WTC11 (cell line): ENCODE results near the gene SURF2. TPM values are rescaled to one million over a fixed set of nuclear protein-coding genes. Genes with fewer than 3 reads are reported as not detected.

Source experiments
- ATAC-seq: fragments of 200-7000 bp; cut with Tn5 transposase; 2 replicates; pipeline ENCODE4 v1.10.0; 2021; ENCODE audit warnings: mild to moderate bottlenecking, moderate library complexity
- CTCF ChIA-PET: fragments of 300-600 bp; sonication (Branson Sonifier 250); formaldehyde crosslinking; loops from one replicate; lab custom pipeline; 2021; ENCODE audit warnings: antibody characterized with exemption; lab: Charles Lee
- POLR2A ChIA-PET: fragments of 350-600 bp; sonication (Branson Sonifier 250); formaldehyde crosslinking; loops from one replicate; lab custom pipeline; 2021; ENCODE audit warnings: antibody characterized with exemption; lab: Charles Lee
- DNase-seq: peaks from one replicate; pipeline ENCODE4 v3.0.0; 2021; ENCODE audit warnings: low spot score
- H3K27ac Mint-ChIP-seq: 2 replicates; pipeline ENCODE4 v1.8.0; 2021; ENCODE audit warnings: mixed read lengths
- H3K27me3 Mint-ChIP-seq: 2 replicates; pipeline ENCODE4 v1.8.0; 2021; ENCODE audit warnings: low read depth, mild to moderate bottlenecking, moderate library complexity, mixed read lengths
- H3K36me3 Mint-ChIP-seq: 2 replicates; pipeline ENCODE4 v1.8.0; 2021; ENCODE audit warnings: mixed read lengths
- H3K4me1 Mint-ChIP-seq: 2 replicates; pipeline ENCODE4 v1.8.0; 2022; ENCODE audit warnings: mixed read lengths
- H3K4me3 Mint-ChIP-seq: 2 replicates; pipeline ENCODE4 v1.8.0; 2021; ENCODE audit warnings: mild to moderate bottlenecking, moderate library complexity, mixed read lengths
- H3K9me3 Mint-ChIP-seq: 2 replicates; pipeline ENCODE4 v1.8.0; 2021; ENCODE audit warnings: mixed read lengths
- CREB1 ChIP-seq: sonication (generic); formaldehyde crosslinking; IDR thresholded peaks from 2 replicates; pipeline ENCODE4 v1.8.0; 2023; ENCODE audit warnings: mild to moderate bottlenecking, missing genetic modification reagents
- CTCF ChIP-seq: fragments of 200-600 bp; IDR thresholded peaks from 2 replicates; pipeline ENCODE4 v1.8.0; 2022; ENCODE audit warnings: antibody characterized with exemption
- FOXJ3 ChIP-seq: sonication (generic); formaldehyde crosslinking; IDR thresholded peaks from 2 replicates; pipeline ENCODE4 v1.9.0; 2021; ENCODE audit warnings: missing genetic modification reagents, mild to moderate bottlenecking, borderline replicate concordance
- GTF2I ChIP-seq: fragments of 250-450 bp; sonication (Bioruptor Pico); conservative IDR thresholded peaks from 2 replicates; pipeline ENCODE4 v1.4.0; 2021; ENCODE audit warnings: mild to moderate bottlenecking
- HMGA2 ChIP-seq: fragments of 250-450 bp; sonication (Bioruptor Pico); IDR thresholded peaks from 2 replicates; pipeline ENCODE4 v1.4.0; 2021; ENCODE audit warnings: mild to moderate bottlenecking, moderate library complexity
- IRF1 ChIP-seq: sonication (generic); formaldehyde crosslinking; IDR thresholded peaks from 2 replicates; pipeline ENCODE4 v1.8.0; 2023; ENCODE audit warnings: missing genetic modification reagents
- NFE2L1 ChIP-seq: sonication (generic); formaldehyde crosslinking; IDR thresholded peaks from 2 replicates; pipeline ENCODE4 v1.8.1; 2023; ENCODE audit warnings: missing genetic modification reagents
- NR1H2 ChIP-seq: sonication (generic); formaldehyde crosslinking; IDR thresholded peaks from 2 replicates; pipeline ENCODE4 v1.9.0; 2021; ENCODE audit warnings: mild to moderate bottlenecking, moderate library complexity, missing genetic modification reagents
- RORB ChIP-seq: fragments of 250-450 bp; sonication (Bioruptor Pico); IDR thresholded peaks from 2 replicates; pipeline ENCODE4 v1.9.0; 2021; ENCODE audit warnings: mild to moderate bottlenecking
- SMAD4 ChIP-seq: sonication (generic); formaldehyde crosslinking; IDR thresholded peaks from 2 replicates; pipeline ENCODE4 v1.8.0; 2022; ENCODE audit warnings: mild to moderate bottlenecking, missing genetic modification reagents
- STAT6 ChIP-seq: sonication (generic); formaldehyde crosslinking; conservative IDR thresholded peaks from 2 replicates; pipeline ENCODE4 v1.8.1; 2023; ENCODE audit warnings: mild to moderate bottlenecking, low read depth, missing genetic modification reagents, moderate library complexity
- TP53 ChIP-seq: sonication (generic); formaldehyde crosslinking; IDR thresholded peaks from 2 replicates; pipeline ENCODE4 v1.8.1; 2023; ENCODE audit warnings: mild to moderate bottlenecking, missing genetic modification reagents
- ZBTB21 ChIP-seq: sonication (generic); formaldehyde crosslinking; IDR thresholded peaks from 2 replicates; pipeline ENCODE4 v1.8.1; 2023; ENCODE audit warnings: mild to moderate bottlenecking, missing genetic modification reagents, borderline replicate concordance
- total RNA-seq: library from RNA; stranded (reverse); gene quantifications from 3 replicates; pipeline ENCODE4 v1.2.3, GENCODE V29; 2021
- TF ChIP-seq, protein P1 (sequence below): sonication (generic); formaldehyde crosslinking; IDR thresholded peaks from 2 replicates; pipeline ENCODE4 v1.8.0; 2023; ENCODE audit warnings: mild to moderate bottlenecking, missing genetic modification reagents
- TF ChIP-seq, protein P2 (sequence below): sonication (generic); formaldehyde crosslinking; IDR thresholded peaks from 2 replicates; pipeline ENCODE4 v1.8.0; 2022; ENCODE audit warnings: mild to moderate bottlenecking, missing genetic modification reagents

SURF2 gene
- total RNA-seq, 1 experiment from 2014 or later = 33.3 TPM

- Mint-ChIP-seq H3K4me1 (no peaks in the 10 kb centered on the region), H3K27me3 (peaks cover 17% of the 10 kb centered on the region), H3K4me3 (no peak overlapping the region), H3K36me3 (peaks cover 12% of the 10 kb centered on the region; the same call in 1 of the 2 replicates), H3K9me3 (peaks cover 26% of the 10 kb centered on the region), H3K27ac (no peak overlapping the region)
- no peak for ATAC-seq
- TF ChIP-seq, protein P1, sequence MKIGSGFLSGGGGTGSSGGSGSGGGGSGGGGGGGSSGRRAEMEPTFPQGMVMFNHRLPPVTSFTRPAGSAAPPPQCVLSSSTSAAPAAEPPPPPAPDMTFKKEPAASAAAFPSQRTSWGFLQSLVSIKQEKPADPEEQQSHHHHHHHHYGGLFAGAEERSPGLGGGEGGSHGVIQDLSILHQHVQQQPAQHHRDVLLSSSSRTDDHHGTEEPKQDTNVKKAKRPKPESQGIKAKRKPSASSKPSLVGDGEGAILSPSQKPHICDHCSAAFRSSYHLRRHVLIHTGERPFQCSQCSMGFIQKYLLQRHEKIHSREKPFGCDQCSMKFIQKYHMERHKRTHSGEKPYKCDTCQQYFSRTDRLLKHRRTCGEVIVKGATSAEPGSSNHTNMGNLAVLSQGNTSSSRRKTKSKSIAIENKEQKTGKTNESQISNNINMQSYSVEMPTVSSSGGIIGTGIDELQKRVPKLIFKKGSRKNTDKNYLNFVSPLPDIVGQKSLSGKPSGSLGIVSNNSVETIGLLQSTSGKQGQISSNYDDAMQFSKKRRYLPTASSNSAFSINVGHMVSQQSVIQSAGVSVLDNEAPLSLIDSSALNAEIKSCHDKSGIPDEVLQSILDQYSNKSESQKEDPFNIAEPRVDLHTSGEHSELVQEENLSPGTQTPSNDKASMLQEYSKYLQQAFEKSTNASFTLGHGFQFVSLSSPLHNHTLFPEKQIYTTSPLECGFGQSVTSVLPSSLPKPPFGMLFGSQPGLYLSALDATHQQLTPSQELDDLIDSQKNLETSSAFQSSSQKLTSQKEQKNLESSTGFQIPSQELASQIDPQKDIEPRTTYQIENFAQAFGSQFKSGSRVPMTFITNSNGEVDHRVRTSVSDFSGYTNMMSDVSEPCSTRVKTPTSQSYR (CRISPR knock-in tag) = no peak
- TF ChIP-seq GTF2I (CRISPR knock-in tag) = no peak
- no peak for TF ChIP-seq CTCF
- TF ChIP-seq IRF1 (CRISPR knock-in tag) = no peak
- TF ChIP-seq, protein P2, sequence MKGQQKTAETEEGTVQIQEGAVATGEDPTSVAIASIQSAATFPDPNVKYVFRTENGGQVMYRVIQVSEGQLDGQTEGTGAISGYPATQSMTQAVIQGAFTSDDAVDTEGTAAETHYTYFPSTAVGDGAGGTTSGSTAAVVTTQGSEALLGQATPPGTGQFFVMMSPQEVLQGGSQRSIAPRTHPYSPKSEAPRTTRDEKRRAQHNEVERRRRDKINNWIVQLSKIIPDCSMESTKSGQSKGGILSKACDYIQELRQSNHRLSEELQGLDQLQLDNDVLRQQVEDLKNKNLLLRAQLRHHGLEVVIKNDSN (CRISPR knock-in tag) = no peak
- TF ChIP-seq RORB (CRISPR knock-in tag) = no peak
- TF ChIP-seq STAT6 = no peak
- TF ChIP-seq HMGA2 = no peak
- no peak for TF ChIP-seq ZBTB21
- no peak for TF ChIP-seq TP53 (CRISPR knock-in tag)
- no peak for TF ChIP-seq CREB1
- no peak for TF ChIP-seq NFE2L1
- POLR2A ChIA-PET = no interaction called here
- DNase-seq = no peak
- CTCF ChIA-PET = interaction anchor here (0.7 to 2.2 kb wide), 4 partner anchors 21 to 135 kb away, joined by 3 to 46 read pairs (median 6); no protein-coding TSS in a partner anchor
Measured at GRCh38 chr9:133321411-133321935, 34.9 kb upstream of the SURF2 start.

- H3K27me3 Mint-ChIP-seq = peaks cover 18% of the 10 kb centered on the region
- no peak overlapping the region for H3K4me3 Mint-ChIP-seq
- DNase-seq (no peak), ATAC-seq (no peak)
- no peaks in the 10 kb centered on the region for H3K4me1 Mint-ChIP-seq
- POLR2A ChIA-PET = interaction anchor here (0.7 kb wide), 1 partner anchor 115 kb away, joined by 9 read pairs; no protein-coding TSS in a partner anchor
- CTCF ChIA-PET = interaction anchor here (0.7 to 1.8 kb wide), 4 partner anchors 20 to 1127 kb away, joined by 3 to 5 read pairs (median 4); no protein-coding TSS in a partner anchor
- H3K27ac Mint-ChIP-seq = no peak overlapping the region
- H3K36me3 Mint-ChIP-seq = peaks cover 12% of the 10 kb centered on the region; the same call in 1 of the 2 replicates
- TF ChIP-seq NR1H2 (CRISPR knock-in tag) = no peak
- TF ChIP-seq SMAD4 (CRISPR knock-in tag) = no peak
- TF ChIP-seq FOXJ3 = no peak
- TF ChIP-seq, all 79 proteins: peak for 0
- H3K9me3 Mint-ChIP-seq = peaks cover 29% of the 10 kb centered on the region
Measured at GRCh38 chr9:133322701-133323100, 33.6 kb upstream of the SURF2 start.
